HG03460 (cell line): ENCODE measurements around the gene ORAI2.
A peak's percentile ranks its signal among the peaks of the same experiment; 100 is the strongest.
"Not testable (repeated sequence)": the region's sequence is repeated elsewhere in the genome, so short reads cannot be mapped to it uniquely, and the experiment has no call there.

Experiments
- ATAC-seq: cut with Tn5 transposase; IDR thresholded peaks from one replicate; pipeline ENCODE4 v1.9.1; 2021; ENCODE audit not compliant: unreplicated experiment

Gene ORAI2

GRCh38 chr7:102468478-102469350 is 35.3 kb downstream of the ORAI2 start:
- no peak for ATAC-seq

DNA sequence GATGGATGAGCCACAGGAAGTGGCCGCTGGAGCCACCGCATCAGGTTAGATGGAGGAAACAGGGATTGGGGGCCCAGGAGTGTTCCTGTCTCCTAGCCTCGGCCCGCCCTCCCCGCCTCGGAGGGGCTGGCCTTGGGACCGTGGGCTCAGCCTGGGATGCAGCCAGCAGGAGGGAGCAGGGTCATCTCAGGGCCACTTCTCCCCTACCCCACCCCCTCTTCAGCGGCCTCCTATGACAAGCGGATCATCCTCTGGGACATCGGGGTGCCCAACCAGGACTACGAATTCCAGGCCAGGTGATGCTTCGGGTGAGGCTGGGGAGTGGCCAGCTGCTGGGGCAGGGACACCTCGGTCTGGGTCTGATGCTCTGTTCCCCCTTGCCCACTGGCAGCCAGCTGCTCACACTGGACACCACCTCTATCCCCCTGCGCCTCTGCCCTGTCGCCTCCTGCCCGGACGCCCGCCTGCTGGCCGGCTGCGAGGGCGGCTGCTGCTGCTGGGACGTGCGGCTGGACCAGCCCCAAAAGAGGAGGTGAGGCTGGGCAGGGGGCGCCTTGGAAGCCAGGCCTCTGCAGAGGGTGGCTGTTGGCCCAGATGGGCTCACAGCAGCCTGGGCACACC is 36.1 kb downstream of the ORAI2 start:
- ATAC-seq = no peak

- no peak for ATAC-seq
Measured at GRCh38 chr7:102469972-102470825, 36.8 kb downstream of the ORAI2 start.

DNA sequence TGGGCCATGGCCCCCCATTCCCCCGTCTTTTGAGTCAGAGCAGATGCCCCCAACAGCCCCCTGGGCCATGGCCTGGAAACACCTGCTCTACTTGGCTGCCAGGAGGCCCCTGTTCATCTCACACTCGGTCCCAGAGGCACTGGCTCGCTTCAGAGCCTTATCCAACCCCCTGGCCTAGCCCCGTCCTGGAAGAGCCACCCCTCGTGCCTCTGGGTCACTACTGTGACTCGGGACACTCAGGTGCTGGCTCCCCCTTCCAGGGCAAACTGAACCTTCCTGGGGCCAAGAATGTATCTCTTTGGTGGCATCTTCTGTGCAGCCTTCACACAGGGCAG is 38.4 kb downstream of the ORAI2 start:
- no peak for ATAC-seq

- no peak for ATAC-seq
Measured at GRCh38 chr7:102472126-102473041, 39.0 kb downstream of the ORAI2 start.

GRCh38 chr7:102473271-102473991 is 40.1 kb downstream of the ORAI2 start:
- ATAC-seq = no peak

- not testable (repeated sequence) for ATAC-seq
Measured at GRCh38 chr7:102474116-102474515, 40.7 kb downstream of the ORAI2 start.

GRCh38 chr7:102474736-102475435 is 41.5 kb downstream of the ORAI2 start:
- not testable (repeated sequence) for ATAC-seq

- peak; percentile 90 for ATAC-seq
Measured at GRCh38 chr7:102478314-102479208, 45.2 kb downstream of the ORAI2 start, which contains the start of gene POLR2J. Gene POLR2J, minus strand, starts transcription at chr7:102478922. Its CDS starts 62 bp downstream, at chr7:102478860.

GRCh38 chr7:102479209-102479584 is 45.8 kb downstream of the ORAI2 start:
- peak; percentile 19 for ATAC-seq

DNA sequence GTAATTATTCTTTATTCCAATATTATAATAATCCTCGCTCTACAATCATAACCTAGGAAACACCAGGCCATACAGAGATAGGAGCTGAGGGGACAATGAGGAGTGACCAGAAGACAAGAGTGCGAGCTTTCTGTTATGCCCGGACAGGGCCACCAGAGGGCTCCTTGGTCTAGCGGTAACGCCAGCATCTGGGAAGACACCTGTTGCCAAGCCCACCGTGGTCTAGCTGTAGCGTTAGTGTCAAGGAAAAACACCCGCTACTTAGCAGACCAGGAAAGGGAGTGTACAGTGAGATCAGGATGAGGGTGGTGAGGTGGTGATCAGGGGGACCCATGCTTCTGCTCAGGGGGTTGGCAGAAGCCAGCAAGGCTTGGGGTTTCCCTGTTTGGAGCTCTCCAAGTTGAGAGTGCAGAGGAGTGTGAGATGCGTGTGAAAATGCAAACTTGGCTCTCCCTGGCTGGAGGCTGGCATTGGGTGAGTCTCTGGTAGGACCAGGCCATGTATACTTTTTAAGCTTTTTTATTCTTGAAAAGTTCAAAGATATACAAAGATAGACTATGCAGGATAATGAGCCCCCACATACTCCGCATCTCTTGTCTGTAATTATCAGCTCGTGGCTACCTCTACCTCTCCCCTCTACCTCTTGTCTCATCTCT is 46.7 kb downstream of the ORAI2 start:
- not testable (repeated sequence) for ATAC-seq

DNA sequence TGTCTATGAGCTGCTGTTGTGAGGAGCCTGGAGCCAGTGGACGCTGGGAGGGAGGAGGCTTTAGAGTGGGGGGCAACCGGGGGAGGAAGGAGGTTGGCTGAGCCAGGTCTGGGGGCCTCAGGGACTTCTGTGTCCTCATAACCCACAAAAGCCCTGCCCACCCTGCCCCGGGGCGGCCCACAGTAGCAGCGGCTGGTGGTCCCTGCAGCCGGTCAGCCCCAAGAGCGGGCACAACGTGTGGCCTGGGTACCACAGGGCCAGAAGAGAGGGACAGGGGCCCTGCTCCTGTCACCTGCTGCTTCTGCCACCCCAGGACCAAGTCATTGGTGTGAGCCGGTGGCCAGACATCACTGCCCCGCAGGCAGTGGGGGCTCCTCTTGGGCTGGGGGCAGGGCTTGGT is 48.6 kb downstream of the ORAI2 start:
- not testable (repeated sequence) for ATAC-seq

DNA sequence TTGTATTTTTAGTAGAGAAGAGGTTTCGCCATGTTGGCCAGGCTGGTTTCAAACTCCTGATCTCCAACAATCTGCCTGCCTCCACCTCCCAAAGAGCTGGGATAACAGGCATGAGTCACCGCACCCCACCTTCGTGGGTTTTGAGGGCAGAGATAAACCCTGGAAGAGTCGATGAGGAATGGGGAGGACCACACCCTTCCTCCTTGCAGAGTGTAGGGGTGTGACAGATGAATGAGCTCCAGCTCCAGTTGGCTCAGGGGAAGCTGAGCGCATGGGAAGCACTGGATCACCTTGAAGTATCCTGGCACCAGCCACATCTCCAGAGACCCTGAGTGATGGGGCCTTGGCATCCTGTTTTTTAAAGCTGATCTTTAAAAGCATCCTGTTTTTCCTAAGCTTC is 50.9 kb downstream of the ORAI2 start:
- not testable (repeated sequence) for ATAC-seq

- ATAC-seq = peak; percentile 28
Measured at GRCh38 chr7:102490529-102491075, 57.2 kb downstream of the ORAI2 start.

- ATAC-seq = peak; percentile 52
Measured at GRCh38 chr7:102493220-102493935, 60.0 kb downstream of the ORAI2 start.

- peak; percentile 17 for ATAC-seq
Measured at GRCh38 chr7:102494026-102494425, 60.7 kb downstream of the ORAI2 start.
